ENCODE results near the gene IHH. TPM values are rescaled to one million over a fixed set of nuclear protein-coding genes. Genes with fewer than 3 reads are reported as not detected.

The IHH gene
- total RNA-seq, 2 donors from 2014 or later: 0.14 TPM; not detected in 1

- ATAC-seq: no peak
- H3K27ac Mint-ChIP-seq: no peak overlapping the region
- no peak for DNase-seq (ENCODE audit: low spot score in 2 of 2)
- H3K9me3 Mint-ChIP-seq: no peaks in the 10 kb centered on the region
- no peaks in the 10 kb centered on the region for H3K36me3 Mint-ChIP-seq
These were observed 43.4 kb downstream of the IHH start for GRCh38 chr2:219017201-219017931.

- H3K36me3 Mint-ChIP-seq: no peaks in the 10 kb centered on the region
- no peak for ATAC-seq
These were observed 44.0 kb downstream of the IHH start for GRCh38 chr2:219016721-219017120.

GRCh38 chr2:219010873-219011272 lies 49.8 kb downstream of the IHH start:
- Mint-ChIP-seq H3K9me3 (no peaks in the 10 kb centered on the region), H3K27ac (no peak overlapping the region), H3K36me3 (no peaks in the 10 kb centered on the region)
- ATAC-seq (no peak), DNase-seq (ENCODE audit: low spot score in 2 of 2) (no peak)

More at GRCh38 chr2:219016721-219017120, 44.0 kb downstream of the IHH start:
- Mint-ChIP-seq H3K27ac (no peak overlapping the region), H3K9me3 (no peaks in the 10 kb centered on the region)
- DNase-seq (ENCODE audit: low spot score in 2 of 2): no peak

GRCh38 chr2:219010162-219010756 lies 50.5 kb downstream of the IHH start:
- no peak overlapping the region for H3K27ac Mint-ChIP-seq
- peak; percentile 51 to 65 for ATAC-seq
- H3K36me3 Mint-ChIP-seq: no peaks in the 10 kb centered on the region
- H3K9me3 Mint-ChIP-seq: no peaks in the 10 kb centered on the region
- no peak for DNase-seq (ENCODE audit: low spot score in 2 of 2)

- DNase-seq (ENCODE audit: low spot score in 2 of 2): no peak
- no peak for ATAC-seq
- Mint-ChIP-seq H3K27ac (no peak overlapping the region), H3K9me3 (no peaks in the 10 kb centered on the region), H3K36me3 (no peaks in the 10 kb centered on the region)
These were observed 51.4 kb downstream of the IHH start for GRCh38 chr2:219009294-219009693.

Other genes with a start within 250 kb of the IHH start
- not detected for gene PRKAG3, start 229.1 kb downstream of the IHH start, total RNA-seq
- gene WNT6, start 201.1 kb downstream of the IHH start, total RNA-seq: not detected
- gene WNT10A, start 180.1 kb downstream of the IHH start, total RNA-seq: 1 to 10 TPM in 1 of 2 donors, under 1 TPM in 1; 0.11 to 6.1 TPM
- not detected for gene CDK5R2, start 101.3 kb downstream of the IHH start, total RNA-seq
- not detected for gene FEV, start 75.7 kb downstream of the IHH start, total RNA-seq
- not detected for gene CRYBA2, start 67.5 kb downstream of the IHH start, total RNA-seq
- not detected for gene CFAP65, start 19.4 kb downstream of the IHH start, total RNA-seq
- 10 to 100 TPM; 20.9 to 25.0 TPM for gene NHEJ1, start 99.9 kb upstream of the IHH start, total RNA-seq
- 1 to 10 TPM; 1.5 to 2.8 TPM for gene SLC23A3, start 109.1 kb upstream of the IHH start, total RNA-seq
- gene CNPPD1, start 116.0 kb upstream of the IHH start, total RNA-seq: 10 to 100 TPM; 46.9 to 48.0 TPM
- gene RETREG2, start 117.4 kb upstream of the IHH start, total RNA-seq: 100 to 1,000 TPM in 1 of 2 donors, 10 to 100 TPM in 1; 93.0 to 120 TPM
- 10 to 100 TPM; 25.6 to 66.5 TPM for gene ZFAND2B, start 145.9 kb upstream of the IHH start, total RNA-seq
- gene ABCB6, start 158.0 kb upstream of the IHH start, total RNA-seq: 10 to 100 TPM; 27.8 to 46.2 TPM
- 10 to 100 TPM; 49.1 to 80.6 TPM for gene ATG9A, start 168.7 kb upstream of the IHH start, total RNA-seq
- 100 to 1,000 TPM; 168 to 178 TPM for gene ANKZF1, start 168.9 kb upstream of the IHH start, total RNA-seq
- 1 to 10 TPM; 2.7 to 6.1 TPM for gene GLB1L, start 184.5 kb upstream of the IHH start, total RNA-seq
- gene STK16, start 184.6 kb upstream of the IHH start, total RNA-seq: 10 to 100 TPM; 25.8 to 36.9 TPM
- gene TUBA4B, start 192.3 kb upstream of the IHH start, total RNA-seq: not detected
- gene TUBA4A, start 193.0 kb upstream of the IHH start, total RNA-seq: 100 to 1,000 TPM; 240 to 410 TPM
- 10 to 100 TPM; 59.7 to 67.2 TPM for gene DNAJB2, start 218.4 kb upstream of the IHH start, total RNA-seq
- 1 to 10 TPM in 1 of 2 donors, under 1 TPM in 1; 0.09 to 3.1 TPM for gene PTPRN, start 248.5 kb upstream of the IHH start, total RNA-seq

Data from activated naive CD4-positive, alpha-beta T cell treated with anti-CD3 and anti-CD28 coated beads, Interleukin-2, amount 50 U/mL, for 72 hours (primary cell).